NCI-H187 treated with DMSO at 0.1 percent for 48 hours (cell line): ENCODE data around the gene ITGBL1.

Experiments
- DNase-seq: peaks from one replicate; lab custom pipeline; 2025; lab: John Stamatoyannopoulos, UW

ITGBL1 gene

DNA sequence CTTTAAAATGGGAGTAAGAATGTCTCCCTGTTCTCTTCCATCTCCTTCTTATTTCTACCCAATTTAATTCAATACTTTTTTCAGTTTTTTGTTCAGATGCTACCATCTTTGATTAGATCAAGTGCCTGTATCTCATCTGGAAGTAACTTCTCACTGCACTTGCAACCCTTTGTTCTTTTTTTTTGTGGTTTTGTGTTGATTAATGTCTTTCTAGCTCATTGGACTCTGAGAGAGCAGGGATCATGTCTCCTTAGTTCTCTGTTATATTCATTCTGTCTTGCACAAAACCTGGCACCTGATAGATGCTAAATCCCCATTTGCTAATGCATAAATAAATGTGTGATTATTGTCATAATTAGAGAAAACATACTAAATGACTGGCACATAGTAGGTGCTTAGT is 834 bp upstream of the ITGBL1 start:
- no peak for DNase-seq

DNA sequence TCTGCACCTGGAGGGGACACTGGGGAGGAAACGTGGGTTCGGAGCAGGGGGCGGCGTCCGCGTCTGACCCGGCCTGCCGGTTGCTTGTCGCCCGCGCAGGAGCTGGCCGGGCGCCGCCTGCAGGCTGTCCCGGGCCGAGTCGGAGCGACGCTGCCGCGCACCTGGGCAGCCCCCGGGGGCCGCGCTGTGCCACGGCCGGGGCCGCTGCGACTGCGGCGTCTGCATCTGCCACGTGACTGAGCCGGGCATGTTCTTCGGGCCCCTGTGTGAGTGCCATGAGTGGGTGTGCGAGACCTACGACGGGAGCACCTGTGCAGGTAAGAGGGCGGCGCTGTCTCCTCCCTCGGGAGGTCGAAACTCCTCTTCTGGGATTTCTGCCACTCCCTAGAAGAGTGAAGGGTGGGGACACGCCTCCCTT is 1.3 kb downstream of the ITGBL1 start:
- DNase-seq, result no peak

GRCh38 chr13:101454767-101455166 is 2.3 kb downstream of the ITGBL1 start:
- DNase-seq, result no peak

DNA sequence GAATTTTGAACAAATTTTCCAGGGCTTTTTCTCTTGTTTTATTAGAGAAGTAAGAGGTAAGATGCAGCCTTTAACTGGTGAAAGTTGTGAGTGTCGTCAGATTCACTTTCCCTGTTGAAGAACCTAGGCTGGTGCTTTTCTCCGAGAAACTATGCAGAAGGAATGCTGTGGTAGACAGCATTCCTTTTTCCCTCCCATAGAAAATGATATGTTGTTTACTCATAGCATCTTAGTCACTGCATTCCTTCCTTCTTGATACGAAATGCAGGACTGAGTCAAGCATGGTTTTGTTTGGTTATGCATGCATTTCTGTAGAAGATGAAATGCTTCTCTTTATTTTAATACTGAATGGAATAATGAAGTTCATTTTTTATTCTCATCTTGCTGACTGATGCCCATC is 3.4 kb downstream of the ITGBL1 start:
- no peak for DNase-seq

- no peak for DNase-seq
Measured at GRCh38 chr13:101457176-101457575, 4.7 kb downstream of the ITGBL1 start.

DNA sequence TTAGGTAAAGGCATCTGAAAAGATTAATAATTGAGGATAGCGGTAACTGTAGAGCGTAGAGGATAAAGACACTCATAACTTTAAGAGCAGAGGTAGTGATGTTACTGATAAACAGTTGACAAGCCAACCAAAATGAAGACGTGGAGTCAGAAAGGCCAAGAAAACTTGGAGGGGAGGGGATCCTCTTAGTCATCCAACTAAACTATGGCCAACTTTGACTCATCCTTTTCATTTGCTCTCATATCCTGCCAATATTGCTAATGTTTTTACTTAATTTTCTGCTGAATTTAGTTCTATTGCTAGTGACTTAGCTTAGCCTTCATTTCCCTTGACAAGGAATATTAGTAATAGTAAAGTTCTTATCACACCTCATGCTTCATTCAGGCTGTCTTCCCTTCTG is 13.4 kb downstream of the ITGBL1 start:
- DNase-seq, result no peak

GRCh38 chr13:101467415-101467814 is 14.9 kb downstream of the ITGBL1 start:
- no peak for DNase-seq

DNA sequence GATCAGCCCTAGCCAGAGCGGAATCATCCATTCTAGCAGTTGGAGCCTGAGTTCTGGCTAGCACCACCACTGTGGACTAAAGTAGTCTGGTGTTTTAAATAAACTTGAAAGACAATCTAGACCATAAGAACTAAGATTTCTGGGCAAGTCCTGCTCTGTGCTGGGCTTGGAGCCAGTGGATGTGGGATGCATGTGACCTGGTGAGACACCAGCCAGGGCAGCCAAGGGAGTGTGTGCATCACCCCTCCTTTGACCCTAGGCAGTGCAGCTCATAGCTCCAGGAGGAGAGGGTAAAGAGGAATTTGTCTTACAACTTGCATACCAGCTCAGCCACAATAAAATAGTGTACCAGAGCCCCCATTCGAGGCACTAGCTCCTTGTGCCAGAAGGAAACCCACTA is 21.0 kb downstream of the ITGBL1 start:
- no peak for DNase-seq

GRCh38 chr13:101474419-101474957 is 22.0 kb downstream of the ITGBL1 start:
- no peak for DNase-seq

DNA sequence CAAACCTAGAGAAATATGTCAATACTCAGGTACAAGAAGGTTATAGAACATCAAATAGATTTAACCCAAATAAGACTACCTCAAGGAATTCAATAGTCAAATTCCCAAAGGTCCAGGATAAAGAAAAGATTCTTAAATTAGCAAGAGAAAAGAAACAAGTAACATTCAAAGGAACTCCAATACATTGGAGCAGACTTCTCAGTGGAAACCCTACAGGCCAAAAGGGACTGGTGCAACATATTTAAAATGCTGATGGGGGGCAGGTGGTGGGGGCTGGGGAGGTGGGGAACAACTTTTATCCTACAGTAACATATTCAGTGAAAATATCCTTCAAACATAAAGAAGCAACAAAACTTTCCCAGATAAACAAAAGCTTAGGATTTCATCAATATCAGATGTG is 23.1 kb downstream of the ITGBL1 start:
- DNase-seq, result no peak

GRCh38 chr13:101481421-101481820 is 28.9 kb downstream of the ITGBL1 start:
- DNase-seq, result no peak

DNA sequence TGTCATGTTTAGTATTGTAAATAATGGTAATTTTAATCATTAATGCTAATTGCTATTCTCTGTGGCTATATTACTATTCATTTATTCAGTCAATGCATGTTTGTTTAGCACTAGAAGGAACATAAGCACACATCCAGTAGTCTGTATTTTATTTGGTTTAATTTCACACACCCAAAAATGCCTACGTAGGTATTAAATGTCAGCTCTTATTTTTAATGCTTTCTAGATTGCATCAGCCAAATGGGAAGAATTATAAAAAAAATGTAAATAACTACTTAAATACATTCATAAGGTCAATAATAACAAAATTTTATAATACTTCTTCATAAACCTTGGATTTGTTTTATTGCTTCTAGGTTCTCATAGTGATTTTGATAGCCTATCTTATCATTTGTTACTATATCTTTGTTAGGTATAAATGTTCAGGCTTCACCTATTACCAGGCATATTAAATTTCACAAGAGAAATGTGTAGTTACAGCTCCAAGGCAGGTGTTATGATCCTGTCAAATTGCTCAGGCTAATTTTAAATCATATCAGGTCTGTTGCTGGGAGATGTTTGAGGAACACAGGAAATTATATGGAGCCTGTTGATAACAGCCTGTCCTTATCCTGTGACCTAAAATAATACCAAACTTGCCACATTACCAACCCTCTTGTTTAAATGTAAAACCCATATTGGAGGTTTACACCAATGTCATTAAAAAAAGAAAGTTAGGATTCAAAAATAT is 34.4 kb downstream of the ITGBL1 start:
- DNase-seq, result no peak

DNA sequence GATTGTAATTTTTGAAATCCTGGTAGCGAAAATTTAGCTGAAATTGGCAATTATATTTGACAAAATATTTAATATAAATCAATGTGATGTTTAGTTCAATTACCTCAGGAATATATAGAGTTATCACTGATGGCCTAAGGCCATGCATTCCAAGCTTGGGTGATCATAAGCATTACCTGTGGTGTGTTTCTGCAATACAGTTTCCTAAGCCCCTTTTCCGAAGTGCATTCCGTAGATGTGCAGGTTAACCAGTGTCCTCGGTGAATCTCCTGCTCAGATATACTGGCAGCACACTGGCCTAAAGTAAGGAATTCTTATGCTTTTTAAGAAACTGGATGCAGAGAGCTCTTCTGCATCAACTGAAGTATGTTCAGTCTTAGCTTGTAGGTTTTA is 35.0 kb downstream of the ITGBL1 start:
- no peak for DNase-seq

DNA sequence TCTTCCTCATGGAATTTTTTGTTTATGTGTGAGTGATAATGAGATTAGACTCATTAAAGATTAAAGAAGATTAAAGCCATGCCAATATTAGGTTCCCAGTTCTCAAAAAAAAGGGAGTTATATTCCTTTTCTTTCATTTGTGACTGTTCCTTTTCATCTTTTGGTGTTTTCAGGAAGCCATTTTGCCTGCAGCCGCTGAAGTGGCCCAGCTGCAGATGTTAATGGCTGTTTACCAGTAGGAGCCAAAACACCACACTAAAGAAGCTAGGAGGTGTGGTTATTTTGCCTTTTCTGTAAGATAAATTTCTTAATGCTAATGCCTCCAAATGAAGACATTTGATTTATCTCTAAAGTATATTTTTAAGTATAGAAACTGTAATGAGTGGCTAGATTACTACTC is 36.3 kb downstream of the ITGBL1 start:
- DNase-seq, result no peak

- no peak for DNase-seq
Measured at GRCh38 chr13:101489643-101490405, 37.3 kb downstream of the ITGBL1 start.

GRCh38 chr13:101490406-101491015 is 38.0 kb downstream of the ITGBL1 start:
- DNase-seq, result no peak

DNA sequence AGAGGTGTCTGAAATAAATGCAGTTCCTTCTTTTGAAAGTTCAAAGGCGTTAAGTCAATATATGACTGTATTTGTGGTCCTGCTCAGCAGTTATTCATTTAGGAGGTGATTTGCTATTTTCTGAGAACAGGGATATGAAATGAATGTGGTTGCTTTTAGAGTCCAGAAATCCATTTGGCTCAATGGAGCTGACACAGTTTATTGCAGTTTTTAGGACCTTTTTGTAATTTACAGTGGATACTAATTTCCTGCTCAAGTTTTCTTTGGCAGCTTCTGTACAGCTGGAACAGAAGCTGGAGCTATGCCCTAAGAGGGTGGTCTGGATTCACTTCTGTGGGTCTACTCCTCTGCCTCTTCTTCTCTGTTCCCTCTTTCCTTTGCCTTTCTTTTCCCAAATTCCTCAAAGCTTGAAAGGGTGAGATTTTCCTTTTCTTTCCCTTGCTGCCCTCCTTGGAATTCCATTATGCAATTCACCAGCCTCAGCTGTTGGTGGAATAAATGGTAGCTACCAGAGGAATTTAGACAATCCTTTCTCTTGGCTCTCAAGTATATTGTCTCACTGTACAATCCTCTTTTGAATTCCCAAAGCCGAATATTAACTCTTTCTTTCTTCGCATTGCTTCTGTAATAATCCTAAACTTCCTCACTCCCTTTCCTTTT is 39.9 kb downstream of the ITGBL1 start:
- DNase-seq, result no peak

DNA sequence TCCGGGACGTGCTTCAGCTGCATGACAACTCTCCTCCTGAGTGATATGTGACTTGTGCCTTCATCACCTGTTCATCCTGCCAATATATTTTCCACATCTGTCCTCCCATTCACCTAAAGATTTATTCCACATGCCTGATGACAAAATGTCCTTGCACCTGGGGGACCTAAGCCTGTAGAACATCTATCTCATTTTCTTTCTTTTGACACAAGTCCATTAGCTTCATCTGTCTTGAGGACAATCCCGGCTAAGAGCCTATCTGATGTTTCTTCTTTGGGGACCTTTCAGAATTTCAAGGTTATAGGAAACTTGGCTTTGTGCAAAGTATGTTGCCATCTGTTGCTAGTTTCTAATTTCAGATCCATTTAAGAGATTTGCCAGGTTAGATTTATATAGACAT is 41.1 kb downstream of the ITGBL1 start:
- no peak for DNase-seq

DNA sequence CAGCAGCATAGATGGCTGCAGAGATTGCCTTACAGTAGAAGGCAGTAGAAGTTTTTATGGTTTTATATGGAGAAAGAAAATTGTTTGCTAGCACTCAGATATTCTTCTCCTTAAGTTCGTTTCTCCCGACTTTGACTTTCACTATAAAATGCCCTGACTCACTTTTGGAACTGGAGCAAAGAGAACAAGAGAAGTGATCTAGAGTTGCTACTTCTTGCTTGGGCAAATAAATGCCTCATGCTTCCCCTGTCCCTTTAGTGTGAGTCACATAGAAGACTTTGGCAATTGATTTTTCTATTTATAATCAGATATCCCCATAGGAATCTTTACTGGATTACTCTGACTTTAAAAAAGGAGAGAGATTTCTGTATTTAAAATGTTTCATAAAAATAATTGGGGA is 46.9 kb downstream of the ITGBL1 start:
- DNase-seq, result no peak

DNA sequence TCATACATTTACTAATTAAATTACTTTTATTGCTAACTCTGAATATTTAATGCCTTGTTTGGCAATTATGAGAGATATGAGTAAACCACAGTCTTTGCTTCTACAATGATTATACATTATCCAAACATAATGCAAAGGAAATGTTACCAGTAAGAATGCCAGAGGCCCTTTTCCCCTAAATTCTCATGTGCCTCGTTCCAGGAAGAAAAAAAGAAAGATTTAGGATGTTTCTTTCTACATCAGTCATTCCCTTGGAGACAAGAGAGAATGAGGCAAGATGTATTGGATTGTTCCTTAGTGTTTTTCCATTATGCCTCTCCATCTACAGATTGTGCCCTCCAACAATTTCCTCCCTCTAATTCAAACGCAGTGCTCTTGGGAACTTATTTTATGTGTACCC is 50.1 kb downstream of the ITGBL1 start:
- no peak for DNase-seq

DNA sequence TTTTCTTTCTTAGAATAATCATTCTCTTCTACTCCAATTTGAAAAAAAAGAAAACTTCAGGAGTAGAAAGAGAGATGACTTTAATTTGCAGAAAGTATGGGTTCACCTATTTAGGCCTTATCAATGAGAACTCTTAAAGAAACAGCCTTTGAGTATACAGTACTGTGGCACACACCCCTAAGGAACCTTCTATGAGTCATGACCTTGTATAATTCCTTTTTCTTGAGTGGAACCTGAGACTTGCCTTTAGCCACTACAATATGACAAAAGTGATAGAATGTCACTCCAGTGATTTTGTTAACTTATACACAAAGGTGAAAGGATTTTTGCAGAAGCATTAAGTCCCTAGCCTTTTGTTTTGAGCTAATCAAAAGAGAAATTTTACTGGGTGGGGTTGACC is 58.7 kb downstream of the ITGBL1 start:
- no peak for DNase-seq

DNA sequence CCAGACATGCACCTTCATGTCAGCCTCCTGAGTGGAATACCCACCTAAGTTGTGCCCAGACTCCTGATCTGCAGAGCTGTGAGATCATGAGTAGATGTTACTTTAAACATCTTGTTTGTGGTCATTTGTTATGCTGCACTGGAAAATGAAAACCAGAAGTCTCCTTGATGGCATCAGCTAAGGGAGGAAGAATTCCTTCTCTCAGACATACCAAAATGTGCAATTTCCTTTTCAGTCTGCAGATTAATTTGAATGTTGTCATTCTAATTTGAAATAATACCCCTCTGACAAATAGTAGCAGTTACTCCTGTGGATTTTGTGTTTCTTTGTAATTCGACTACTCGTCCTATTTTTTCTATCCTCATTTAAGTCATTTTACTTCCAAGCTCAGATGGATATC is 59.3 kb downstream of the ITGBL1 start:
- no peak for DNase-seq

- DNase-seq, result no peak
Measured at GRCh38 chr13:101512650-101513049, 60.2 kb downstream of the ITGBL1 start.
